ENCODE data around the gene TRIO. TPM values are rescaled to one million over a fixed set of nuclear protein-coding genes. Genes with fewer than 3 reads are reported as not detected.
A peak's percentile ranks its signal among the peaks of the same experiment; 100 is the strongest.

The TRIO gene
- total and polyA plus RNA-seq, 2 of the 8 experiments (the other 6 are each of a cell fraction or from before 2014, with no cell fraction given), result 35.1 to 69.1 TPM

- FAIRE-seq, result no peak
- ChIA-PET POLR2A (ENCODE audit: partially characterized antibody) (no interaction called here), CTCF (ENCODE audit: partially characterized antibody) (interaction anchor here (0.7 to 1.5 kb wide), 7 partner anchors 10 to 170 kb away, joined by 3 read pairs; no protein-coding TSS in a partner anchor)
- Histone ChIP-seq H2AK5ac (ENCODE audit: low read depth, low read length) (no peak overlapping the region), H3K23me2 (ENCODE audit: low read depth, low read length) (no peaks in the 10 kb centered on the region), H3K9me3 (ENCODE audit: insufficient read depth in 2 of 2, low read depth in 1 of 2, low read length in 1 of 2) (no peaks in the 10 kb centered on the region), H3K56ac (replicated peaks; ENCODE audit: insufficient read length, low read depth, low read length) (no peak overlapping the region), H4K91ac (replicated peaks; ENCODE audit: insufficient read length, low read length) (peak overlapping the region; percentile 12), H3K14ac (ENCODE audit: insufficient read length) (no peak overlapping the region), H3K9ac (replicated peaks in 1 of 4; ENCODE audit: extremely low read depth in 1 of 4, low read depth in 3 of 4, low read length in 3 of 4) (no peak overlapping the region), H3K4me1 (replicated peaks in 1 of 4; ENCODE audit: control insufficient read depth in 3 of 4, insufficient read depth in 4 of 4, low read length in 3 of 4) (peaks cover 15 to 31% (median 23%) of the 10 kb centered on the region in 4 experiments), H3K18ac (ENCODE audit: extremely low read depth, low read length) (0 out of 2 replicates have a peak overlapping the region, but pooled peaks have one; percentile 4), H3K27ac (ENCODE audit: low read depth, low read length) (no peak overlapping the region), H3K79me1 (ENCODE audit: low read depth, low read length) (peaks cover 18% of the 10 kb centered on the region), H2BK5ac (ENCODE audit: low read depth, low read length) (no peak overlapping the region), H2AFZ (ENCODE audit: low read length) (no peak overlapping the region), H3K23ac (ENCODE audit: insufficient read length) (no peak overlapping the region), H3K36me3 (ENCODE audit: control insufficient read depth in 2 of 4, insufficient read depth in 4 of 4, low read length in 3 of 4) (no peaks in the 10 kb centered on the region), H4K20me1 (replicated peaks in 1 of 2; ENCODE audit: control insufficient read depth in 1 of 2, insufficient read depth in 2 of 2, low read length in 2 of 2) (peaks cover 25 to 29% of the 10 kb centered on the region in 2 experiments), H2BK120ac (replicated peaks; ENCODE audit: low read depth, low read length) (no peak overlapping the region), H3K27me3 (replicated peaks in 1 of 4; ENCODE audit: control insufficient read depth in 3 of 4, extremely low read depth in 1 of 4, insufficient read depth in 3 of 4, low read length in 3 of 4) (no peaks in the 10 kb centered on the region), H3K4ac (replicated peaks; ENCODE audit: insufficient read length, low read depth, low read length) (no peak overlapping the region), H4K5ac (ENCODE audit: insufficient read length, low read depth, low read length) (no peak overlapping the region), H3K79me2 (ENCODE audit: control insufficient read depth in 1 of 2, insufficient read depth in 2 of 2, low read length in 2 of 2) (peaks cover 12 to 97% of the 10 kb centered on the region in 2 experiments), H2BK20ac (ENCODE audit: low read length) (no peak overlapping the region), H2BK15ac (ENCODE audit: low read length) (no peak overlapping the region), H3K4me2 (ENCODE audit: insufficient read depth in 1 of 2, low read depth in 2 of 2, low read length in 2 of 2) (peak overlapping the region; percentile 34 to 52), H2BK12ac (ENCODE audit: low read depth, low read length) (no peak overlapping the region), H3K4me3 (ENCODE audit: extremely low read depth in 1 of 4, insufficient read depth in 2 of 4, low read depth in 3 of 4, low read length in 4 of 4) (no peak overlapping the region; a peak in 1 of 8 replicates), H4K8ac (ENCODE audit: extremely low read depth, insufficient read depth, low read length) (no peak overlapping the region)
- no peak for DNase-seq (ENCODE audit: low read depth in 1 of 2, low spot score in 2 of 2)
- 25% methylated on average over 8 of the region's 8 CpGs; no CpG with 5 or more reads in 1 of the 2 experiments for WGBS, 2 experiments (ENCODE audit: extremely low coverage in 1 of 2, insufficient coverage in 1 of 2, insufficient read length in 1 of 2, insufficient replicate concordance in 2 of 2, low coverage in 1 of 2, low lambda C conversion rate in 2 of 2, missing lambda C conversion rate in 1 of 2)
- no peak for TF ChIP-seq CBX8 (IDR thresholded peaks at IDR 0.05; ENCODE audit: borderline replicate concordance, low read depth, low read length)
- TF ChIP-seq RFX5 (IDR thresholded peaks at IDR 0.05; ENCODE audit: borderline replicate concordance, low read depth, low read length), result peak; percentile 70; the same call in 1 of the 2 replicates
- TF ChIP-seq, protein P1, sequence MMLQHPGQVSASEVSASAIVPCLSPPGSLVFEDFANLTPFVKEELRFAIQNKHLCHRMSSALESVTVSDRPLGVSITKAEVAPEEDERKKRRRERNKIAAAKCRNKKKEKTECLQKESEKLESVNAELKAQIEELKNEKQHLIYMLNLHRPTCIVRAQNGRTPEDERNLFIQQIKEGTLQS (IDR thresholded peaks at IDR 0.05; ENCODE audit: insufficient read depth, low read depth, low read length), result peak; percentile 57; the same call in 1 of the 2 replicates
- TF ChIP-seq GTF2F1 (IDR thresholded peaks at IDR 0.05; ENCODE audit: borderline replicate concordance, low read depth, low read length), result no peak
- peak; percentile 89 for TF ChIP-seq USF2 (IDR thresholded peaks at IDR 0.05; ENCODE audit: low read length)
Observed at GRCh38 chr5:14174230-14174636, 31.1 kb downstream of the TRIO start.
